Ovary (tissue), 9 donors: ENCODE results near the gene FA2H. TPM values are rescaled to one million over a fixed set of nuclear protein-coding genes. Genes with fewer than 3 reads are reported as not detected.

Experiments used
- DNase-seq, 5 donors: peaks; one replicate each; pipeline ENCODE4 v3.0.0-alpha.2; 2019 to 2020
- H3K27ac ChIP-seq, 2 donors: fragments of 200-600 bp; one replicate each; pipeline versions ENCODE4 v1.5.1 to v1.8.0; 2019 to 2022
- H3K27me3 ChIP-seq: fragments of 200-600 bp; one replicate; pipeline ENCODE4 v1.8.0; 2022
- H3K36me3 ChIP-seq: fragments of 200-600 bp; sonication (generic); one replicate; pipeline ENCODE4 v1.5.1; 2019
- H3K4me1 ChIP-seq: one replicate; pipeline ENCODE4 v1.8.1; 2013; ENCODE audit warnings: mild to moderate bottlenecking, moderate library complexity; ENCODE audit not compliant: insufficient read depth
- H3K4me3 ChIP-seq: fragments of 200-600 bp; sonication (generic); one replicate; pipeline ENCODE4 v1.5.1; 2017
- H3K9me3 ChIP-seq, 2 donors: fragments of 200-600 bp in 1 of 2; sonication (generic) in 1 of 2; one replicate each; pipeline versions ENCODE4 v1.5.1 to v1.8.1; 2013 to 2019; ENCODE audit warnings: mild to moderate bottlenecking in 1 of 2, moderate library complexity in 1 of 2
- CTCF ChIP-seq, 3 donors: fragments of 450-650 bp in 2 of 3; fragments of 200-600 bp in 1 of 3; IDR thresholded peaks; one replicate each; pipeline versions ENCODE4 v1.5.1 to v1.8.0; 2016 to 2022; ENCODE audit warnings: antibody characterized with exemption in 3 of 3, mild to moderate bottlenecking in 1 of 3
- EP300 ChIP-seq: sonication (generic); formaldehyde crosslinking; IDR thresholded peaks from one replicate; pipeline ENCODE4 v1.6.1; 2017; ENCODE audit warnings: antibody characterized with exemption
- POLR2A ChIP-seq: fragments of 450-650 bp; IDR thresholded peaks from one replicate; pipeline ENCODE4 v1.6.1; 2017; ENCODE audit warnings: antibody characterized with exemption, mild to moderate bottlenecking, moderate library complexity
- WGBS, 3 donors: extraction: QIAGEN DNeasy Blood & Tissue Kit in 1 of 3; methylation state at CpG; one replicate each; pipeline versions ENCODE4 v1.1.5 to v1.1.7; 2013 to 2017; 5-methylcytosine and 5-hydroxymethylcytosine counted together
- intact Hi-C, 4 donors: fragments of 100-400 bp; cut with DNase I; formaldehyde crosslinking; loops; one replicate each; pipeline versions ENCODE4 v1.11.0 to v1.15.1; 2022 to 2023
- polyA plus RNA-seq, 2 donors: library from polyadenylated mRNA; stranded (reverse); fragments of 200-250 nt in 1 of 2; fragments of 350-450 nt in 1 of 2; fragmentation: Illumina TruSeq in 1 of 2; extraction: RNeasy Lipid Tissue Mini Kit (QIAGEN cat#74804) in 1 of 2; gene quantifications; one replicate each; pipeline ENCODE4 v1.2.3, GENCODE V29; 2013 to 2014
- total RNA-seq, 7 donors: library from RNA; depleted of rRNA in 2 of 7; stranded (reverse); fragments of >200 nt in 2 of 7; fragmentation: NEBNext Ultra II Directional in 3 of 7; extraction: Animal tissue kit (Norgen Biotek cat#: 25700) in 3 of 7; gene quantifications; one replicate each; pipeline versions ENCODE4 v1.1.0 to v1.2.4, GENCODE V29; 2016 to 2023
- donor health status: DM: no; HTN: no; CAD: no; lungs with moderate emphysema.
- donor health status: DM: no; HTN: no; CAD: no.
- donor health status: Bipolar disorder and iron deficiency.
- donor health status: DM: yes; HTN: yes; CAD: no.
- donor health status: DM: no; HTN: no; CAD: no.
- donor health status: DM: yes; HTN: yes; CAD: no.

FA2H gene
- total and polyA plus RNA-seq, 9 donors, result 0.02 to 1.3 (median 0.49) TPM; not detected in 3

GRCh38 chr16:74747716-74748615 is 26.7 kb downstream of the FA2H start:
- Histone ChIP-seq H3K36me3 (no peaks in the 10 kb centered on the region), H3K4me3 (no peak overlapping the region), H3K9me3 (no peaks in the 10 kb centered on the region), H3K27me3 (no peaks in the 10 kb centered on the region), H3K4me1 (no peaks in the 10 kb centered on the region), H3K27ac (no peak overlapping the region)
- intact Hi-C loops, result no loop called here
- TF ChIP-seq POLR2A (no peak), CTCF (IDR thresholded peaks at IDR 0.05) (no peak), EP300 (no peak)
- no peak for DNase-seq
- 84 to 90% (median 85%) methylated on average over 31 to 32 of the region's 32 CpGs for WGBS, 3 donors

GRCh38 chr16:74745926-74746325 is 28.7 kb downstream of the FA2H start:
- H3K4me1 ChIP-seq, result no peaks in the 10 kb centered on the region
- H3K36me3 ChIP-seq, result no peaks in the 10 kb centered on the region
- TF ChIP-seq CTCF (IDR thresholded peaks at IDR 0.05) (no peak), EP300 (no peak), POLR2A (no peak)
- WGBS, 3 donors, result 80 to 86% (median 85%) methylated on average over 7 of the region's 7 CpGs
- no peak for DNase-seq
- intact Hi-C loops, result no loop called here
- no peak overlapping the region for H3K4me3 ChIP-seq
- no peaks in the 10 kb centered on the region for H3K27me3 ChIP-seq
- no peak overlapping the region for H3K27ac ChIP-seq
- H3K9me3 ChIP-seq, result no peaks in the 10 kb centered on the region

- no peaks in the 10 kb centered on the region for H3K4me1 ChIP-seq
- WGBS, 3 donors, result 84 to 87% (median 85%) methylated on average over 10 of the region's 10 CpGs
- TF ChIP-seq CTCF (IDR thresholded peaks at IDR 0.05) (no peak), POLR2A (no peak), EP300 (no peak)
- no peaks in the 10 kb centered on the region for H3K27me3 ChIP-seq
- H3K36me3 ChIP-seq, result no peaks in the 10 kb centered on the region
- DNase-seq, result no peak
- no peak overlapping the region for H3K4me3 ChIP-seq
- intact Hi-C loops, result no loop called here
- H3K27ac ChIP-seq, result no peak overlapping the region
- H3K9me3 ChIP-seq, result no peaks in the 10 kb centered on the region
Measured at GRCh38 chr16:74745109-74745615, 29.5 kb downstream of the FA2H start.

- intact Hi-C loops, result no loop called here
- 88 to 92% (median 89%) methylated on average over 4 of the region's 4 CpGs for WGBS, 3 donors
- no peaks in the 10 kb centered on the region for H3K9me3 ChIP-seq
- no peaks in the 10 kb centered on the region for H3K4me1 ChIP-seq
- TF ChIP-seq EP300 (no peak), POLR2A (no peak)
- H3K36me3 ChIP-seq, result no peaks in the 10 kb centered on the region
- H3K4me3 ChIP-seq, result no peak overlapping the region
- no peak for DNase-seq
- H3K27me3 ChIP-seq, result no peaks in the 10 kb centered on the region
- H3K27ac ChIP-seq, result no peak overlapping the region
Measured at GRCh38 chr16:74744566-74744965, 30.1 kb downstream of the FA2H start.
